SK-N-SH (cell line): Measurements from ENCODE around the gene MICAL2.

Source experiments
- SMC3 ChIP-seq: IDR thresholded peaks from 2 replicates; pipeline ENCODE4 v1.6.1; 2012; ENCODE audit warnings: low read depth, low read length, improper control_type of control experiment
- TF ChIP-seq, protein P1 (sequence below): fragments of 200-600 bp; sonication (generic); IDR thresholded peaks from 2 replicates; pipeline ENCODE4 v1.6.1; 2017; ENCODE audit warnings: antibody characterized with exemption, mild to moderate bottlenecking, moderate library complexity

- peak; percentile 99 for TF ChIP-seq SMC3
- TF ChIP-seq, protein P1, sequence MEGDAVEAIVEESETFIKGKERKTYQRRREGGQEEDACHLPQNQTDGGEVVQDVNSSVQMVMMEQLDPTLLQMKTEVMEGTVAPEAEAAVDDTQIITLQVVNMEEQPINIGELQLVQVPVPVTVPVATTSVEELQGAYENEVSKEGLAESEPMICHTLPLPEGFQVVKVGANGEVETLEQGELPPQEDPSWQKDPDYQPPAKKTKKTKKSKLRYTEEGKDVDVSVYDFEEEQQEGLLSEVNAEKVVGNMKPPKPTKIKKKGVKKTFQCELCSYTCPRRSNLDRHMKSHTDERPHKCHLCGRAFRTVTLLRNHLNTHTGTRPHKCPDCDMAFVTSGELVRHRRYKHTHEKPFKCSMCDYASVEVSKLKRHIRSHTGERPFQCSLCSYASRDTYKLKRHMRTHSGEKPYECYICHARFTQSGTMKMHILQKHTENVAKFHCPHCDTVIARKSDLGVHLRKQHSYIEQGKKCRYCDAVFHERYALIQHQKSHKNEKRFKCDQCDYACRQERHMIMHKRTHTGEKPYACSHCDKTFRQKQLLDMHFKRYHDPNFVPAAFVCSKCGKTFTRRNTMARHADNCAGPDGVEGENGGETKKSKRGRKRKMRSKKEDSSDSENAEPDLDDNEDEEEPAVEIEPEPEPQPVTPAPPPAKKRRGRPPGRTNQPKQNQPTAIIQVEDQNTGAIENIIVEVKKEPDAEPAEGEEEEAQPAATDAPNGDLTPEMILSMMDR = peak; percentile 96
These were observed 171.4 kb downstream of the MICAL2 start for GRCh38 chr11:12281571-12282478.
